ENCODE data around the gene RADIL. TPM values are rescaled to one million over a fixed set of nuclear protein-coding genes. Genes with fewer than 3 reads are reported as not detected.
"Not testable (repeated sequence)": the region's sequence is repeated elsewhere in the genome, so short reads cannot be mapped to it uniquely, and the experiment has no call there.

The RADIL gene
- total and polyA plus RNA-seq, 4 donors: 0.25 to 15.0 (median 7.5) TPM

GRCh38 chr7:4798706-4799235 is 84.7 kb downstream of the RADIL start:
- ATAC-seq (ENCODE audit: low FRiP score): peak; percentile 4
- Histone ChIP-seq H3K27ac (ENCODE audit: low read depth in 1 of 2, low read length in 2 of 2) (no peak overlapping the region), H3K9me3 (ENCODE audit: control insufficient read depth, low read length) (no peaks in the 10 kb centered on the region), H3K4me1 (ENCODE audit: control insufficient read depth in 1 of 2, insufficient read depth in 2 of 2, low read length in 2 of 2) (no peaks in the 10 kb centered on the region), H3K4me3 (ENCODE audit: low read length in 2 of 2) (no peak overlapping the region), H3K36me3 (ENCODE audit: control insufficient read depth in 1 of 2, insufficient read depth in 2 of 2, low read length in 1 of 2) (no peaks in the 10 kb centered on the region), H3K27me3 (ENCODE audit: control insufficient read depth in 1 of 2, insufficient read depth in 2 of 2, low read length in 1 of 2) (no peaks in the 10 kb centered on the region)
- WGBS, 2 donors: 73 to 77% methylated on average over 15 of the region's 15 CpGs
- no peak for DNase-seq
- intact Hi-C loops (cut with DNase I): loop anchor here (2.0 to 5.0 kb wide), 3 partner anchors 84 to 286 kb away; partner anchors contain the start of gene RADIL (in 2 of the 2)

GRCh38 chr7:4797858-4798705 is 85.4 kb downstream of the RADIL start:
- DNase-seq: peak in 1 of 2 donors; percentile 88
- no peaks in the 10 kb centered on the region for H3K9me3 ChIP-seq (ENCODE audit: control insufficient read depth, low read length)
- H3K27me3 ChIP-seq (ENCODE audit: control insufficient read depth in 1 of 2, insufficient read depth in 2 of 2, low read length in 1 of 2): no peaks in the 10 kb centered on the region
- no peaks in the 10 kb centered on the region for H3K36me3 ChIP-seq (ENCODE audit: control insufficient read depth in 1 of 2, insufficient read depth in 2 of 2, low read length in 1 of 2)
- WGBS, 2 donors: 29 to 32% methylated on average over 37 of the region's 37 CpGs
- intact Hi-C loops (cut with DNase I): loop anchor here (2.0 to 5.0 kb wide), 3 partner anchors 84 to 287 kb away; partner anchors contain the start of gene RADIL (in 2 of the 2)
- no peak overlapping the region for H3K4me3 ChIP-seq (ENCODE audit: low read length in 2 of 2)
- no peak overlapping the region for H3K27ac ChIP-seq (ENCODE audit: low read depth in 1 of 2, low read length in 2 of 2)
- no peaks in the 10 kb centered on the region for H3K4me1 ChIP-seq (ENCODE audit: control insufficient read depth in 1 of 2, insufficient read depth in 2 of 2, low read length in 2 of 2)
- peak; percentile 81 for ATAC-seq (ENCODE audit: low FRiP score)

GRCh38 chr7:4796453-4796852 is 87.1 kb downstream of the RADIL start:
- ATAC-seq (ENCODE audit: low FRiP score) (no peak), DNase-seq (no peak)
- Histone ChIP-seq H3K27ac (ENCODE audit: low read depth in 1 of 2, low read length in 2 of 2) (no peak overlapping the region), H3K36me3 (ENCODE audit: control insufficient read depth in 1 of 2, insufficient read depth in 2 of 2, low read length in 1 of 2) (no peaks in the 10 kb centered on the region), H3K27me3 (ENCODE audit: control insufficient read depth in 1 of 2, insufficient read depth in 2 of 2, low read length in 1 of 2) (no peaks in the 10 kb centered on the region), H3K4me1 (ENCODE audit: control insufficient read depth in 1 of 2, insufficient read depth in 2 of 2, low read length in 2 of 2) (no peaks in the 10 kb centered on the region), H3K4me3 (ENCODE audit: low read length in 2 of 2) (no peak overlapping the region), H3K9me3 (ENCODE audit: control insufficient read depth, low read length) (no peaks in the 10 kb centered on the region)
- intact Hi-C loops (cut with DNase I): loop anchor here (2.0 to 5.0 kb wide), 2 partner anchors 86 to 288 kb away; partner anchors contain the start of gene RADIL (in 1 of the 2)
- WGBS, 2 donors: 72 to 77% methylated on average over 9 of the region's 9 CpGs

- ATAC-seq (ENCODE audit: low FRiP score): no peak
- Histone ChIP-seq H3K27me3 (ENCODE audit: control insufficient read depth in 1 of 2, insufficient read depth in 2 of 2, low read length in 1 of 2) (no peaks in the 10 kb centered on the region), H3K4me1 (ENCODE audit: control insufficient read depth in 1 of 2, insufficient read depth in 2 of 2, low read length in 2 of 2) (no peaks in the 10 kb centered on the region), H3K36me3 (ENCODE audit: control insufficient read depth in 1 of 2, insufficient read depth in 2 of 2, low read length in 1 of 2) (peaks cover 0 to 6% of the 10 kb centered on the region in 2 donors), H3K9me3 (ENCODE audit: control insufficient read depth, low read length) (no peaks in the 10 kb centered on the region), H3K4me3 (ENCODE audit: low read length in 2 of 2) (no peak overlapping the region), H3K27ac (ENCODE audit: low read depth in 1 of 2, low read length in 2 of 2) (no peak overlapping the region)
- DNase-seq: no peak
- intact Hi-C loops (cut with DNase I): loop anchor here in 1 of 2 donors (5.0 kb wide), 1 partner anchor 88 kb away; the partner anchor contains the start of gene RADIL
- WGBS, 2 donors: 84 to 87% methylated on average over 24 of the region's 24 CpGs
Measured at GRCh38 chr7:4794591-4795350, 88.7 kb downstream of the RADIL start.

- intact Hi-C loops (cut with DNase I); DNase-seq; H3K9me3 ChIP-seq (ENCODE audit: control insufficient read depth, low read length); H3K27me3 ChIP-seq (ENCODE audit: control insufficient read depth in 1 of 2, insufficient read depth in 2 of 2, low read length in 1 of 2); H3K27ac ChIP-seq (ENCODE audit: low read depth in 1 of 2, low read length in 2 of 2); H3K4me1 ChIP-seq (ENCODE audit: control insufficient read depth in 1 of 2, insufficient read depth in 2 of 2, low read length in 2 of 2); ATAC-seq (ENCODE audit: low FRiP score); H3K36me3 ChIP-seq (ENCODE audit: control insufficient read depth in 1 of 2, insufficient read depth in 2 of 2, low read length in 1 of 2); H3K4me3 ChIP-seq (ENCODE audit: low read length in 2 of 2): not testable (repeated sequence)
- 72 to 80% methylated on average over 12 to 14 of the region's 14 CpGs for WGBS, 2 donors
Measured at GRCh38 chr7:4794171-4794570, 89.3 kb downstream of the RADIL start.

GRCh38 chr7:4793385-4793993 is 90.0 kb downstream of the RADIL start:
- H3K4me1 ChIP-seq (ENCODE audit: control insufficient read depth in 1 of 2, insufficient read depth in 2 of 2, low read length in 2 of 2); H3K27ac ChIP-seq (ENCODE audit: low read depth in 1 of 2, low read length in 2 of 2); H3K9me3 ChIP-seq (ENCODE audit: control insufficient read depth, low read length); H3K4me3 ChIP-seq (ENCODE audit: low read length in 2 of 2); DNase-seq; intact Hi-C loops (cut with DNase I); H3K27me3 ChIP-seq (ENCODE audit: control insufficient read depth in 1 of 2, insufficient read depth in 2 of 2, low read length in 1 of 2); ATAC-seq (ENCODE audit: low FRiP score): not testable (repeated sequence)
- WGBS, 2 donors: 94 to 96% methylated on average over 28 to 30 of the region's 30 CpGs
- H3K36me3 ChIP-seq (ENCODE audit: control insufficient read depth in 1 of 2, insufficient read depth in 2 of 2, low read length in 1 of 2): peaks cover 0 to 10% of the 10 kb centered on the region in 2 donors

GRCh38 chr7:4792537-4793126 is 90.9 kb downstream of the RADIL start:
- Histone ChIP-seq H3K36me3 (ENCODE audit: control insufficient read depth in 1 of 2, insufficient read depth in 2 of 2, low read length in 1 of 2) (peaks cover 0 to 12% of the 10 kb centered on the region in 2 donors), H3K9me3 (ENCODE audit: control insufficient read depth, low read length) (no peaks in the 10 kb centered on the region), H3K27ac (ENCODE audit: low read depth in 1 of 2, low read length in 2 of 2) (no peak overlapping the region), H3K4me3 (ENCODE audit: low read length in 2 of 2) (no peak overlapping the region), H3K27me3 (ENCODE audit: control insufficient read depth in 1 of 2, insufficient read depth in 2 of 2, low read length in 1 of 2) (no peaks in the 10 kb centered on the region), H3K4me1 (ENCODE audit: control insufficient read depth in 1 of 2, insufficient read depth in 2 of 2, low read length in 2 of 2) (no peaks in the 10 kb centered on the region)
- intact Hi-C loops (cut with DNase I): no loop called here
- ATAC-seq (ENCODE audit: low FRiP score) (peak; percentile 49), DNase-seq (peak in 1 of 2 donors; percentile 78)
- WGBS, 2 donors: 70 to 71% methylated on average over 37 to 47 of the region's 47 CpGs

Measured in aorta (tissue), 5 donors.